LNCAP (cell line): ENCODE measurements around the gene OR2W1.

ENCODE experiments used
- CTCF ChIP-seq: fragments of 450-650 bp; IDR thresholded peaks from 2 replicates; pipeline ENCODE4 v1.5.1; 2017; ENCODE audit warnings: mild to moderate bottlenecking

Gene OR2W1

GRCh38 chr6:28995093-28995650 is 49.8 kb downstream of the OR2W1 start:
- TF ChIP-seq CTCF: no peak
